Endothelial cell of hepatic sinusoid (primary cell): Measurements from ENCODE around the gene COG7.
"Not testable (repeated sequence)": the region's sequence is repeated elsewhere in the genome, so short reads cannot be mapped to it uniquely, and the experiment has no call there.

ENCODE experiments used
- in situ Hi-C: cut with HindIII; loops from 2 replicates; pipeline ENCODE4 v1.10.0; 2017; ENCODE audit warnings: low sequenced_read_pairs

COG7 gene

GRCh38 chr16:23452572-23453337, at the start of gene COG7:
Gene COG7, minus strand, starts transcription at chr16:23453189. Its CDS starts 195 bp downstream, at chr16:23452994.
- in situ Hi-C loops, result no loop called here

- in situ Hi-C loops, result no loop called here
These were observed 49.5 kb upstream of the COG7 start for GRCh38 chr16:23502466-23502865.

- in situ Hi-C loops, result no loop called here
These were observed 48.3 kb upstream of the COG7 start for GRCh38 chr16:23501291-23501690.

- in situ Hi-C loops, result no loop called here
These were observed 47.9 kb upstream of the COG7 start for GRCh38 chr16:23500862-23501225.

DNA sequence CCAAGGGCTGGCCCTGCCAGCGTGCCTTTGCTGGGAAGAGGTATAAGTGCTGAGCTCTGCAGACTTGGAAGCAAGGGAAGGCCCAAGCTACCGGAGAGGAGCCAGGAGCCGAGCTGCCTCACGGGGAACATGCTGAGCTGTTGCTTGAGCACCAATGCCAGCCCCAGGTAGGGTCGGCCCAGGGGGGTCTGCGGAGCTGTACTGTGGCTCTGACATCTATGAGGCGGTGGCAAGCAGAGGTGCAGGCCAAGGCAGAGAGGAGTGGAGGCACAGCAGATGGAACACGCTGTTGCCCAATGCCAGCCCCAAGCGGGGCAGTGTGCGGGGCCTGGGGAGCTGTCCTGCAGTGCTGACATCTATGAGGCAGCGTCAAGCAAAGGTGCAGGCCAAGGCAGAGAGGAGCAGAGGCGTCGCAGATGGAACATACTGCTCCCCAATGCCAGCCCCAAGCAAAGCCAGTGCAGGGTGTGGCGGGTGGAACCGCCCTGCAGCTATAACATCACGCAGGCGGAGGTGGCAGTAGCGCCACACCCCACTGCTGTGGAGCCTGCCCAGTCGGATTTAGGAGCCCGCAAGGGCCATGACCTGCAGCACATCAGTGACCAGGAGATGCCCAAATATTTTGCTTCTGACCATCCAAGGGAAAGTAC, 47.3 kb upstream of the COG7 start:
- in situ Hi-C loops, result no loop called here

GRCh38 chr16:23499801-23500200, 46.8 kb upstream of the COG7 start:
- in situ Hi-C loops, result no loop called here

- in situ Hi-C loops, result no loop called here
These were observed 45.9 kb upstream of the COG7 start for GRCh38 chr16:23498863-23499262.

- in situ Hi-C loops, result no loop called here
These were observed 44.5 kb upstream of the COG7 start for GRCh38 chr16:23497543-23497868.

DNA sequence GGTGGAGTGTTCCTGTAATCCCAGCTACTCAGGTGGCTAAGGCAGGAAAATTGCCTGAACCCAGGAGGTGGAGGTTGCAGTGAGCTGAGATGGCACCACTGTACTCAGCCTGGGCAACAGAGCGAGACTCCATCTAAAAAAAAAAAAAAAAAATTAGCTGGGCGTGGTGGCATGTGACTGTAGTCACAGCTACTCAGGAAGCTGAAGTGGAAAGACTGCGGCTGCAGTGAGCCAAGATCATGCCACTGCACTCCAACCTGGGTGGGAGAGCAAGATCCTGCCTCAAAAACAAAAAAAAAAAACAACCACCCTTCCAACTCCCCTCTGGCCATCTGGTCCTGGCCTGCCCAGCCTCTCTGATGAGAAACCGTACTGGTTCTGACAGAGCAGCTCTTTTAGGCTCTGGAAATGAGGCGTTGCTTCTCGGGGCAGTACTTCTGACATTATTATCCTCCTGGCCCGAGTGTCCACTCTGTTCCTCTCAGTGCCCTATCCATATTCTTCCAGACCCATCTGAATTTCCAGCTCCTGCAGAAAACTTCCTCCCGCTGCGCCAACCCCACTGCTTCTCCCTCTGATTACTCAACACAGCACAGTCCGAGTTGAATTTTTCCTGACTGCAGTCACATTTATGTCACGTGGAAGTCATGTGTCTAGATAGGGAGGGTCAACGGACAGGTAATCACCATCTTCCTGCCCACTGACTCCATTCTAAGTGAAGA, 44.0 kb upstream of the COG7 start:
- in situ Hi-C loops, result no loop called here

- in situ Hi-C loops, result no loop called here
These were observed 42.7 kb upstream of the COG7 start for GRCh38 chr16:23495671-23496070.

DNA sequence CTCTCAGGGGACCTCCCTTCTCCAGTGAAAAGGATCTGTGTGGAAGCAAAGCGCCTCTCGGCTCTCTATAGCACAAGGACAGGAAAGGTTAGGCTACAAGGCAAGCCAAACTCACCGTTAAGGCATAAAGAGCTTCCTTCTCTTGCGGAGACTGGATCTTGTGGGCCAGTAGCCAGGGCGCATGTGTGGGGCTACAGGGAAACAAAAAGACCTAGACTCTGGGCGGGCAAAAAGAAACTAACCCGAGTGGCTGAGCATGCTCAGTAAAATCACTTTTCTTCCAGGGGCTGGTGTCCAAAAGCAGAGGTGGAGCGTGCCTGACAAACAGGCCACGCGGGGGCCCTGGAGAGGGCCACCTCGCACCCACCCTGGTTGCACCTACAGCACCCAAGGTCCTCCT, 41.2 kb upstream of the COG7 start:
- in situ Hi-C loops, result no loop called here

DNA sequence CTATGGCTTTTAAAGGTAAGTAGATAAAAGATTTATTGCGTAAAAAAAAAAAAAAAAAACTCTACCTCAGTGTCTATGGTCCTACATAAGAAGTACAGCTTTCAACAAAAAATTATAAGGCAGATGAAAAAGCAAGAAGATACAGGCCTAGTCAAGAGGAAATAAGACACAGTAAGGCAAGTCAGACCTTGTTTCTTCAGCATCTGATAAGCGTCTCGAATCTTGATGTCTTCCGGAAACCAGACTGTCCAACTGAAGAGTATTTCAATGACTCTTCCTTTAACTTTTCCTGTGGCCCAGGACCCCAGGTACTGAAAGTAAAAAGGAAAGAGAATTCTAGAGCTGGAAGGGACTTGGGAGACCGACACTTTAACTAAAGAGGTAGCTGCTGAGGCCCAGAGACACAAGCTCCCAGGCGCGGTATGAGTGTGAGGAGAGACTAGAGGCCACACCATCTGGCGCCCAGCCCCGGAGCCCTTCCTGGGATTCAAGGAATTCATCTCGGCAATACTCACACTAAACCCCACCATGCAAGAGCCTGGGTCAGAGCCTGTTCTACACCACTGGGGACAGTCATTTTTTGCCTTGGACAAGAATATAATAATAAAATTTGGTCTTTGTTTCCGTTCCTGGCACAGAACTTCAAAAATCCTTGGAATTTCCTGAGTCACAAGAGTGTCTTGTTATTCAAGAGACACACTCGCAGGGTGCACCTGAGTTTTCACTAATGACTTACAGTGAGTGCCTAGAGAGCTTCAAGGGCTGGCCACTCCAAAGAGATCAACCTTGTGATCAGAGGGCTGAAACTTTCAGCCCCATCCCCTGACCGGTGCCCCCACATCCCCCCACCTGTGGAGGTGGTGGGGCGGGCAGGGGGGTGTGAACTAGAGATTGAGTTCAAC, 38.8 kb upstream of the COG7 start:
- in situ Hi-C loops, result no loop called here

GRCh38 chr16:23486480-23486879, 33.5 kb upstream of the COG7 start:
- in situ Hi-C loops, result no loop called here

- in situ Hi-C loops, result no loop called here
These were observed 32.9 kb upstream of the COG7 start for GRCh38 chr16:23485841-23486240.

GRCh38 chr16:23485257-23485614, 32.2 kb upstream of the COG7 start:
- in situ Hi-C loops, result no loop called here

DNA sequence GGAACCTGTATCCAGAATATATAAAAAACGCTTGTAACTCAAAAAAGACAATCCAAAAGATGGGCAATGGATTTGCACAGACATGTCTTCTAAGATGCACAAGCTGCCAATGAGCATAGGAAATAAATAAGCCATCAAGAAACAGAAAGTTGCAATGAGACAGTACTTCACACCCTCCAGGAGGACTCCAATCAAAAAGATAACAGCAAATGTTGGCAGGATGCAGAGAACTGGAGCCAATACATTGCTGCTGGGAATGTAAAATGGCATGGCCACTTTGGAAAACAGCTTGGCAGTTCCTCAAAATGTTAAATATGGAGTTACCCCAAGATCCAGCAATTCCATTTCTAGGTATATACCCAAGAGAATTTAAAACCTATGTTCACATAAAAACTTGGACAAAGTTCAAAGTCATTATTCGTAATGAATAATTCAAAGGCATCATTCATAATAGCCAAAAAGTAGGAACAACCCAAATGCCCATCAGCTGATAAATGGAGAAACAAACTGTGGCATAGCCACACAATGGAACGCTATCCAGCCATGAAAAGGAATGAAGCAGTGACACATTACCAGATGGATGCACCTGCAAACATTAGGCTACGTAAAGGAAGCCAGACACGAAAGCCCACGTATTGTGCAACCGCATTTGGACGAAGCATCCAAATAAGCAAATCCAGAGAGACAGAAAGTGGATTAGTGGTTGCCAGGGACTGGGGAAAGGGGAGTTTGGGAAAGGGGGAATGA, 31.7 kb upstream of the COG7 start:
- in situ Hi-C loops, result no loop called here

GRCh38 chr16:23483492-23483891, 30.5 kb upstream of the COG7 start:
- in situ Hi-C loops, result not testable (repeated sequence)

DNA sequence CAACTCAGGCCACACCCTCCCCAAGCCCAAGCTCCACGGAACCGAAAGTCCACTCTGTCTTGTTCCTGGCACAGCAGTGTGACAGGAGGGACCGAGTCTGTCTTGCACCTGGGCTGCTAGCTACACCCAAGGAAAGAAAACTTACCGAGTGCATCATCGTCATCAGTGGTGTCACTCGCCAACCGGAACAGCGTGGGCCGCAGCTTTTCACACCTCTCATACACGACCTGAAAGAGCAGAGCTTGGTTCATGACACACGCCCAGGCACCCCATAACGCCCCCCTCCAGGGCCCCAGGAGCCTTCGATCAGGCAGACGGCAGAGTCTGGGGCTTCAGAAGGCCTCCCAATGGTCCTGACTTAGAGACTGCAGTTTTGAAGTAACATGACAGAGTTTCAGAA, 29.8 kb upstream of the COG7 start:
- in situ Hi-C loops, result no loop called here

DNA sequence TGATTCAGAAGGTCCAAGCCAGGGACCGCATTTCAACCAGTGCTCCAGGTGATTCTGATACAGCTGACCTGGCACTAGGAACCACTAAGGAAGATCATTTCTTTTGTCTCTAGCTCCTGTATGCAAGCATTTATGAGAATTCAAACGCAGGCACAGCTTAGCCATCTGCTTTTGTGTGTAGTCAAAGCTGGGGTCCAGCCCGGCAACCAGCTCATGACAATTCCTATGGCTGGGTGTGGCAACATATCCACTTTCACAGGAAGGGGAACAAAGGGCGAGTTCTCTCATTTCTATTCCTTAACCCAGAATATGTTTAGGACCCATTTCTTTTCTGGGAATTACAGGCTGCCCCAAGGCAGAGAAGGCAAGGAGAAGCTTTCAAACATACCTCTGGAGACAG, 27.3 kb upstream of the COG7 start:
- in situ Hi-C loops, result no loop called here

- in situ Hi-C loops, result no loop called here
These were observed 26.1 kb upstream of the COG7 start for GRCh38 chr16:23479138-23479537.

DNA sequence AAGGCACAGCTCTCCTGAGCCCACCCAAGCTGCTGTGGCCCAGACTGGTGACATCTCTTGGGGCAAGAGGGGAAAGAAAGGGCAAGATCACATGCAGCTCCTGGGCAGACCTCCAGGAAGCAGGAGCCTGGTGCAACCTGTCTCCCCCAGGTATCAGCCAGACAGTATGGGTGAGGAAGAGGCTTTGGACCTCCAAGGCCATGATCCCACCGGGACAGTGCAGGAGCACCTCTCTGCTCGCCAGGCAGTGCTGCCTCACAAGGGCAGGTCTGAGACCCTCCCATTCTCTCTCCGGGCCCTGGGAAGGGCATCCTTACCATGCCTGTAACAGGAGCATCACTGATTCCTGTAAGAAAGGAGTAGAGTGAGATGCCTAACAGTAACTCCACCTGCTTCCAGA, 25.6 kb upstream of the COG7 start:
- in situ Hi-C loops, result no loop called here
